ENCODE data around the gene PALM2AKAP2.

GRCh38 chr9:109799792-109800191 is 19.8 kb downstream of the PALM2AKAP2 start:
- no peak for TF ChIP-seq CTCF (IDR thresholded peaks at IDR 0.05 in 2 of 3, conservative IDR thresholded peaks at IDR 0.05 in 1 of 3; ENCODE audit: control insufficient read depth in 2 of 3, extremely low read depth in 1 of 3, insufficient read depth in 1 of 3, low read depth in 3 of 3, low read length in 3 of 3)
- TF ChIP-seq POLR2AphosphoS5 (IDR thresholded peaks at IDR 0.05; ENCODE audit: low read length), result no peak
- no peak for TF ChIP-seq POLR2A (IDR thresholded peaks at IDR 0.05; ENCODE audit: low read depth, low read length)
- TF ChIP-seq ZBED1 (IDR thresholded peaks at IDR 0.05; ENCODE audit: borderline replicate concordance), result no peak
- TF ChIP-seq STAT3 (IDR thresholded peaks at IDR 0.05; ENCODE audit: low read depth, low read length), result no peak
- TF ChIP-seq PRDM15 (CRISPR knock-in tag; IDR thresholded peaks at IDR 0.05), result no peak
- no peak for TF ChIP-seq MAX (IDR thresholded peaks at IDR 0.05; ENCODE audit: low read depth, low read length)
- TF ChIP-seq YY1 (IDR thresholded peaks at IDR 0.05; ENCODE audit: low read depth, low read length), result no peak
- no peak for TF ChIP-seq CEBPB (IDR thresholded peaks at IDR 0.05; ENCODE audit: borderline replicate concordance in 1 of 2, low read depth in 2 of 2, low read length in 2 of 2)
- no peak for TF ChIP-seq EP300 (IDR thresholded peaks at IDR 0.05; ENCODE audit: borderline replicate concordance in 1 of 2, control insufficient read depth in 1 of 2, low read depth in 2 of 2, low read length in 2 of 2)
- no peak for TF ChIP-seq MEF2A (IDR thresholded peaks at IDR 0.05; ENCODE audit: insufficient read depth, low read depth, low read length)
- TF ChIP-seq ATF2 (IDR thresholded peaks at IDR 0.05; ENCODE audit: low read length), result no peak
- TF ChIP-seq RAD21 (IDR thresholded peaks at IDR 0.05; ENCODE audit: insufficient read depth, low read depth, low read length), result no peak
